IMR-90 (cell line): ENCODE results near the gene ZNF692. TPM values are rescaled to one million over a fixed set of nuclear protein-coding genes. Genes with fewer than 3 reads are reported as not detected.

Source experiments
- ATAC-seq: fragments of 200-7000 bp; cut with Tn5 transposase; 2 replicates; pipeline ENCODE4 v1.9.1; 2020; ENCODE audit warnings: low read depth, mild to moderate bottlenecking, moderate library complexity
- BruUV-seq: library from RNA; stranded (reverse); fragments of 400-500 nt; replicated peaks from 2 replicates; lab custom pipeline; 2021; lab: Mats Ljungman, UMichigan
- CTCF ChIA-PET: fragments of 300-600 bp; formaldehyde crosslinking; extraction: SDS; loops from one replicate; lab custom pipeline; 2021; ENCODE audit warnings: antibody characterized with exemption; lab: Yijun Ruan, JAX
- POLR2A ChIA-PET: fragments of 300-600 bp; sonication (Branson Sonifier 250); formaldehyde crosslinking; loops from one replicate; lab custom pipeline; 2022; ENCODE audit warnings: antibody characterized with exemption; ENCODE audit not compliant: unreplicated experiment; lab: Charles Lee
- DNase-seq: peaks from one replicate; pipeline ENCODE4 v3.0.0; 2013
- H2AFZ ChIP-seq: replicated peaks from 2 replicates; pipeline ENCODE3; 2013; ENCODE audit warnings: low read length, mild to moderate bottlenecking; ENCODE audit not compliant: poor library complexity
- H2AK5ac ChIP-seq: 2 replicates; pipeline ENCODE4 v1.6.1; 2013; ENCODE audit warnings: low read depth, low read length, inconsistent platforms
- H2AK9ac ChIP-seq: replicated peaks from 2 replicates; pipeline ENCODE3; 2013; ENCODE audit warnings: mild to moderate bottlenecking, low read depth, low read length, moderate library complexity; ENCODE audit not compliant: poor library complexity
- H2BK120ac ChIP-seq: 2 replicates; pipeline ENCODE4 v1.6.1; 2013; ENCODE audit warnings: low read depth, low read length, inconsistent platforms
- H2BK15ac ChIP-seq: 3 replicates; pipeline ENCODE4 v1.6.1; 2013; ENCODE audit warnings: low read depth, low read length, inconsistent platforms
- H2BK20ac ChIP-seq: 2 replicates; pipeline ENCODE4 v1.6.1; 2013; ENCODE audit warnings: low read depth, mild to moderate bottlenecking, inconsistent platforms, low read length, moderate library complexity
- H2BK5ac ChIP-seq: 2 replicates; pipeline ENCODE4 v1.6.1; 2013; ENCODE audit warnings: mild to moderate bottlenecking, low read depth, low read length, inconsistent platforms; ENCODE audit not compliant: poor library complexity, severe bottlenecking
- H3K14ac ChIP-seq: replicated peaks from 2 replicates; pipeline ENCODE4 v1.6.1; 2013; ENCODE audit warnings: low read depth, low read length, inconsistent platforms
- H3K18ac ChIP-seq: 2 replicates; pipeline ENCODE4 v1.6.1; 2013; ENCODE audit warnings: low read depth, low read length, control low read depth
- H3K23ac ChIP-seq: 2 replicates; pipeline ENCODE4 v1.6.1; 2013; ENCODE audit warnings: low read depth, low read length, inconsistent platforms
- H3K27ac ChIP-seq: 2 replicates; pipeline ENCODE4 v1.5.1; 2013; ENCODE audit warnings: mild to moderate bottlenecking, control low read depth, low read length; ENCODE audit not compliant: insufficient read depth
- H3K27me3 ChIP-seq: 2 replicates; pipeline ENCODE4 v1.6.1; 2013; ENCODE audit warnings: low read length; ENCODE audit not compliant: control insufficient read depth, insufficient read depth
- H3K36me3 ChIP-seq: 2 replicates; pipeline ENCODE4 v1.6.1; 2013; ENCODE audit warnings: low read length, mixed read lengths; ENCODE audit not compliant: control insufficient read depth, insufficient read depth
- H3K4ac ChIP-seq: 2 replicates; pipeline ENCODE4 v1.6.1; 2013; ENCODE audit warnings: low read depth, low read length, inconsistent platforms
- H3K4me1 ChIP-seq: 2 replicates; pipeline ENCODE4 v1.6.1; 2013; ENCODE audit warnings: low read length, mixed read lengths; ENCODE audit not compliant: control insufficient read depth, insufficient read depth
- H3K4me2 ChIP-seq: 2 replicates; pipeline ENCODE4 v1.6.1; 2013; ENCODE audit warnings: low read depth, mild to moderate bottlenecking, control low read depth, low read length, moderate library complexity
- H3K4me3 ChIP-seq: 2 replicates; pipeline ENCODE4 v1.5.1; 2013; ENCODE audit warnings: low read depth, mild to moderate bottlenecking, control low read depth, low read length, moderate library complexity; ENCODE audit not compliant: insufficient read depth
- H3K56ac ChIP-seq: 2 replicates; pipeline ENCODE4 v1.6.1; 2013; ENCODE audit warnings: low read length, inconsistent platforms; ENCODE audit not compliant: insufficient read depth; ENCODE audit errors: extremely low read depth
- H3K79me1 ChIP-seq, 2 experiments: 2 replicates each; pipeline ENCODE4 v1.6.1; 2013; ENCODE audit warnings: low read length in 2 of 2, inconsistent platforms in 1 of 2, low read depth in 1 of 2
- H3K9ac ChIP-seq: 2 replicates; pipeline ENCODE4 v1.6.1; 2013; ENCODE audit warnings: low read depth, low read length, control low read depth
- H3K9me1 ChIP-seq: 2 replicates; pipeline ENCODE4 v1.6.1; 2013; ENCODE audit warnings: low read length, inconsistent platforms; ENCODE audit not compliant: insufficient read depth
- H3K9me3 ChIP-seq: 2 replicates; pipeline ENCODE4 v1.6.1; 2013; ENCODE audit warnings: low read length; ENCODE audit not compliant: control insufficient read depth, insufficient read depth
- H4K20me1 ChIP-seq: 2 replicates; pipeline ENCODE4 v1.6.1; 2013; ENCODE audit warnings: low read length, inconsistent platforms; ENCODE audit not compliant: insufficient read depth
- H4K5ac ChIP-seq: 2 replicates; pipeline ENCODE4 v1.6.1; 2013; ENCODE audit warnings: mild to moderate bottlenecking, low read depth, low read length, control low read depth
- H4K8ac ChIP-seq, 2 experiments: 2 replicates each; pipeline ENCODE4 v1.6.1; 2013; ENCODE audit warnings: low read depth in 2 of 2, low read length in 2 of 2, control low read depth in 1 of 2, inconsistent platforms in 1 of 2
- H4K91ac ChIP-seq: 2 replicates; pipeline ENCODE4 v1.6.1; 2013; ENCODE audit warnings: low read depth, low read length, inconsistent platforms; ENCODE audit not compliant: insufficient read depth
- CEBPB ChIP-seq: IDR thresholded peaks from 2 replicates; pipeline ENCODE4 v1.6.1; 2012; ENCODE audit warnings: low read depth, low read length, improper control_type of control experiment
- CHD1 ChIP-seq: IDR thresholded peaks from 2 replicates; pipeline ENCODE4 v1.6.1; 2012; ENCODE audit warnings: low read depth, low read length, improper control_type of control experiment
- CTCF ChIP-seq: conservative IDR thresholded peaks from 2 replicates; pipeline ENCODE4 v1.5.1; 2012; ENCODE audit warnings: mild to moderate bottlenecking, low read depth, low read length, improper control_type of control experiment
- MAFK ChIP-seq: IDR thresholded peaks from 2 replicates; pipeline ENCODE4 v1.6.1; 2012; ENCODE audit warnings: low read depth, low read length, improper control_type of control experiment
- MAZ ChIP-seq: IDR thresholded peaks from 2 replicates; pipeline ENCODE4 v1.6.1; 2012; ENCODE audit warnings: low read depth, mild to moderate bottlenecking, low read length, improper control_type of control experiment, moderate library complexity, borderline replicate concordance
- NFE2L2 ChIP-seq: fragments of 150-350 bp; IDR thresholded peaks from 2 replicates; pipeline ENCODE4 v1.6.1; 2016; ENCODE audit warnings: low read depth, mild to moderate bottlenecking, low read length
- POLR2A ChIP-seq: IDR thresholded peaks from 2 replicates; pipeline ENCODE4 v1.6.1; 2012; ENCODE audit warnings: mild to moderate bottlenecking, low read depth, low read length
- RAD21 ChIP-seq: IDR thresholded peaks from 2 replicates; pipeline ENCODE4 v1.6.1; 2012; ENCODE audit warnings: low read length, improper control_type of control experiment
- RCOR1 ChIP-seq: IDR thresholded peaks from 2 replicates; pipeline ENCODE4 v1.6.1; 2012; ENCODE audit warnings: mild to moderate bottlenecking, low read length, improper control_type of control experiment; ENCODE audit not compliant: insufficient replicate concordance
- WGBS, 2 experiments: methylation state at CpG; one replicate each; pipeline versions ENCODE4 v1.1.5 to v1.1.7; 2013; ENCODE audit warnings: missing lambda C conversion rate in 2 of 2; ENCODE audit not compliant: insufficient read length in 1 of 2; ENCODE audit errors: extremely low coverage in 2 of 2; 5-methylcytosine and 5-hydroxymethylcytosine counted together
- dilution Hi-C: fragments of 300-500 bp; cut with HindIII; formaldehyde crosslinking; loops from one replicate; pipeline ENCODE4 v1.14.3; 2018; ENCODE audit warnings: low sequenced_read_pairs; ENCODE audit not compliant: unreplicated experiment
- in situ Hi-C: fragments of 300-500 bp; cut with MboI; formaldehyde crosslinking; loops from 3 replicates; pipeline ENCODE4 v1.14.3; 2019; ENCODE audit warnings: low sequenced_read_pairs, inconsistent platforms, mixed read lengths
- intact Hi-C: fragments of 100-400 bp; cut with micrococcal nuclease; formaldehyde crosslinking; loops from 2 replicates; pipeline ENCODE4 v1.10.0; 2022
- polyA plus RNA-seq, 3 experiments: library from polyadenylated mRNA; depleted of rRNA; stranded (reverse); fragments of >200 nt; gene quantifications; 2 replicates each; pipeline ENCODE4 v1.2.3, GENCODE V29; 2012; ENCODE audit warnings: low replicate concordance in 1 of 3
- total RNA-seq: library from RNA; depleted of rRNA; stranded (reverse); fragments of >200 nt; gene quantifications from 2 replicates; pipeline ENCODE4 v1.2.3, GENCODE V29; 2012
- TF ChIP-seq, protein P1 (sequence below): fragments of 150-350 bp; IDR thresholded peaks from 2 replicates; pipeline ENCODE4 v1.6.1; 2017; ENCODE audit warnings: mild to moderate bottlenecking, antibody characterized with exemption, low read length, low read depth

Gene ZNF692
- total and polyA plus RNA-seq, 2 of the 4 experiments (the other 2 are of a cell fraction) = 7.3 to 50.4 TPM

- H3K36me3 ChIP-seq = peaks cover 62% of the 10 kb centered on the region
Observed at GRCh38 chr1:248849637-248850036, 9.2 kb downstream of the ZNF692 start.

More at GRCh38 chr1:248849637-248850036, 9.2 kb downstream of the ZNF692 start:
- POLR2A ChIA-PET = no interaction called here
- H4K5ac ChIP-seq = no peak overlapping the region
- H3K4me3 ChIP-seq = no peak overlapping the region
- H3K79me1 ChIP-seq = peaks cover 12 to 18% of the 10 kb centered on the region in 2 experiments
- no peak overlapping the region for H4K91ac ChIP-seq
- no peak overlapping the region for H2AK9ac ChIP-seq
- no peak for ATAC-seq
- no peak overlapping the region for H3K27ac ChIP-seq
- BruUV-seq = no TSS peak
- H3K27me3 ChIP-seq = no peaks in the 10 kb centered on the region
- WGBS, 2 experiments = 100% methylated on average over 3 of the region's 3 CpGs; no CpG with 5 or more reads in 1 of the 2 experiments
- H3K14ac ChIP-seq = no peak overlapping the region
- intact Hi-C loops (no loop called here), dilution Hi-C loops (no loop called here), in situ Hi-C loops (no loop called here)
- H4K8ac ChIP-seq = no peak overlapping the region
- H3K4me2 ChIP-seq = no peak overlapping the region
- no peak overlapping the region for H3K23ac ChIP-seq
- H2AK5ac ChIP-seq = no peak overlapping the region
- no peak overlapping the region for H2AFZ ChIP-seq
- H2BK5ac ChIP-seq = no peak overlapping the region
- DNase-seq = no peak
- peaks cover 11% of the 10 kb centered on the region; the same call in 1 of the 2 replicates for H3K9me1 ChIP-seq
- no peak for TF ChIP-seq CEBPB
- TF ChIP-seq MAFK = no peak
- TF ChIP-seq, protein P1, sequence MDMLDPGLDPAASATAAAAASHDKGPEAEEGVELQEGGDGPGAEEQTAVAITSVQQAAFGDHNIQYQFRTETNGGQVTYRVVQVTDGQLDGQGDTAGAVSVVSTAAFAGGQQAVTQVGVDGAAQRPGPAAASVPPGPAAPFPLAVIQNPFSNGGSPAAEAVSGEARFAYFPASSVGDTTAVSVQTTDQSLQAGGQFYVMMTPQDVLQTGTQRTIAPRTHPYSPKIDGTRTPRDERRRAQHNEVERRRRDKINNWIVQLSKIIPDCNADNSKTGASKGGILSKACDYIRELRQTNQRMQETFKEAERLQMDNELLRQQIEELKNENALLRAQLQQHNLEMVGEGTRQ = no peak
- no peak for TF ChIP-seq CTCF
- no peak for TF ChIP-seq RCOR1
- TF ChIP-seq CHD1 = no peak
- no peak for TF ChIP-seq POLR2A
- no peak for TF ChIP-seq MAZ
- no peak for TF ChIP-seq NFE2L2
- no peak for TF ChIP-seq RAD21
- H3K4me1 ChIP-seq = no peaks in the 10 kb centered on the region
- H4K20me1 ChIP-seq = no peaks in the 10 kb centered on the region; the same call in 1 of the 2 replicates
- H3K56ac ChIP-seq = no peak overlapping the region
- no peak overlapping the region for H3K9ac ChIP-seq
- no peaks in the 10 kb centered on the region for H3K9me3 ChIP-seq
- H3K18ac ChIP-seq = no peak overlapping the region
- H2BK120ac ChIP-seq = no peak overlapping the region
- H3K4ac ChIP-seq = no peak overlapping the region
- CTCF ChIA-PET = no interaction called here
- H2BK20ac ChIP-seq = no peak overlapping the region
- no peak overlapping the region for H2BK15ac ChIP-seq
